ENCODE data around the gene DHCR24. TPM values are rescaled to one million over a fixed set of nuclear protein-coding genes. Genes with fewer than 3 reads are reported as not detected.

Gene DHCR24
- polyA plus RNA-seq, 2 of the 4 experiments (the other 2 are of a cell fraction), result 29.9 to 33.3 TPM

DNA sequence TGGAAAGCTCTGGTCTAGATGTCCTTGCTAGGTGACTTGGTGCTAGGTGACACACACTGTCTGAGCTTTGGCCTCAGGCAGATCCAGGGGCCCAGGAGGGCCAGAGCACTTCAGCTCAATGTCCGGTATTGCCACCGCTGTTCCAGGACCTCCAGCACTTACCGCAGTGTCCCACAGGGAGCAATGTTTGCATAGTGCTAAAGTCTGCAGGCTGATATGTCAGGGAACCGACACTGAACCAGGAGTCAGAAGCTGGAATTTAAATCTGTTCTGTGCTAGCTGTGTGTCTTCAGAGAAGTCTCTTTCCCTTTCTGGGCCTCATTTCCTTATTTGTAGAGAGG, 19.3 kb downstream of the DHCR24 start (continued):
- TF ChIP-seq, protein P1, sequence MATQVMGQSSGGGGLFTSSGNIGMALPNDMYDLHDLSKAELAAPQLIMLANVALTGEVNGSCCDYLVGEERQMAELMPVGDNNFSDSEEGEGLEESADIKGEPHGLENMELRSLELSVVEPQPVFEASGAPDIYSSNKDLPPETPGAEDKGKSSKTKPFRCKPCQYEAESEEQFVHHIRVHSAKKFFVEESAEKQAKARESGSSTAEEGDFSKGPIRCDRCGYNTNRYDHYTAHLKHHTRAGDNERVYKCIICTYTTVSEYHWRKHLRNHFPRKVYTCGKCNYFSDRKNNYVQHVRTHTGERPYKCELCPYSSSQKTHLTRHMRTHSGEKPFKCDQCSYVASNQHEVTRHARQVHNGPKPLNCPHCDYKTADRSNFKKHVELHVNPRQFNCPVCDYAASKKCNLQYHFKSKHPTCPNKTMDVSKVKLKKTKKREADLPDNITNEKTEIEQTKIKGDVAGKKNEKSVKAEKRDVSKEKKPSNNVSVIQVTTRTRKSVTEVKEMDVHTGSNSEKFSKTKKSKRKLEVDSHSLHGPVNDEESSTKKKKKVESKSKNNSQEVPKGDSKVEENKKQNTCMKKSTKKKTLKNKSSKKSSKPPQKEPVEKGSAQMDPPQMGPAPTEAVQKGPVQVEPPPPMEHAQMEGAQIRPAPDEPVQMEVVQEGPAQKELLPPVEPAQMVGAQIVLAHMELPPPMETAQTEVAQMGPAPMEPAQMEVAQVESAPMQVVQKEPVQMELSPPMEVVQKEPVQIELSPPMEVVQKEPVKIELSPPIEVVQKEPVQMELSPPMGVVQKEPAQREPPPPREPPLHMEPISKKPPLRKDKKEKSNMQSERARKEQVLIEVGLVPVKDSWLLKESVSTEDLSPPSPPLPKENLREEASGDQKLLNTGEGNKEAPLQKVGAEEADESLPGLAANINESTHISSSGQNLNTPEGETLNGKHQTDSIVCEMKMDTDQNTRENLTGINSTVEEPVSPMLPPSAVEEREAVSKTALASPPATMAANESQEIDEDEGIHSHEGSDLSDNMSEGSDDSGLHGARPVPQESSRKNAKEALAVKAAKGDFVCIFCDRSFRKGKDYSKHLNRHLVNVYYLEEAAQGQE (IDR thresholded peaks at IDR 0.05), result no peak
- TF ChIP-seq, protein P2, sequence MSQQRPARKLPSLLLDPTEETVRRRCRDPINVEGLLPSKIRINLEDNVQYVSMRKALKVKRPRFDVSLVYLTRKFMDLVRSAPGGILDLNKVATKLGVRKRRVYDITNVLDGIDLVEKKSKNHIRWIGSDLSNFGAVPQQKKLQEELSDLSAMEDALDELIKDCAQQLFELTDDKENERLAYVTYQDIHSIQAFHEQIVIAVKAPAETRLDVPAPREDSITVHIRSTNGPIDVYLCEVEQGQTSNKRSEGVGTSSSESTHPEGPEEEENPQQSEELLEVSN (IDR thresholded peaks at IDR 0.05; ENCODE audit: borderline replicate concordance, low read depth), result no peak

DNA sequence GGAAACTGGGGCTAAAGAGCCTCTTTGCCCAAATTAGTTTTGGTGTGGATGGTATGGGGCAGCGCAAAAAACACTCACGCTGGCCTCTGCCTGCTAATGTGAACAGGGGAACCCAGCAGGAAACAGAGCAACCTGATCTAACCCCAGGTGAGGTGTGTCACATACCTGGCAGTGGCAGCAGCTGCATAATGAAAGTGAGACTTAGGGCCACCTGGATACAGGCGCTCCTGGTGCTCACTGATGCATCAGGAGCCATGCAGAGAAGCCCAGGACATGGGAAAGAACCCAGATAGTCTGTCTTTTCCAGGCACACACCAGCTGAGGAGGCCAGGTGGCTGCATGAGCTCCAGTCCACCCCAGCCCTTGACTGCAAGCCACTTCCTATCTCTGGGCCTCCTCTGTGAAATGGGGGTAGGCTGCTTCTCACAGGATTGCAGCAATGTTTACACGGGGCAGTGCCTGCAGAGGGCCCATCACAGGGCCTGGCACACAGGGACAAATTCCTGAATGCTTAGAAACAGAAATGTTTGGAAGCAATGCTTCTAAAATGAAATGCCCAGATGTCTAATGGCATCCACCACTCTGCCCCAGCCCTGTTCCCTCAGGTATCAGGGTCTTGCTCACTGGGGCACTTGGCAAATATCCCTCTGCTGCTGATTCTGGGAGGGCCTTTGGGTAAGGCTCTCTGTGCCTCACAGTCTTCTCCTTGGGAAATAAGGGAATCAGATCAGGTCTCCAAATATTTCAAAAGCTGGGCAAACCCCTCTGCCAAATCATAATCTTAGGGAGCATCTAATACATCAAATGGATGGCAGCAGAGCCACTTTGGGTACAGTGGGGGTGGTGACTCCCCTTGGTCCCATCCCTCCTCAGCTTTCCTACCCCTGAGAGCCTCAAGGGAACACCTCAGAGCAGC, 19.9 kb downstream of the DHCR24 start:
- CTCF ChIA-PET, result no interaction called here
- Histone ChIP-seq H3K4me2 (peak overlapping the region; percentile 72), H3K4me1 (peaks cover 62% of the 10 kb centered on the region), H3K9me3 (no peaks in the 10 kb centered on the region), H3K27ac (peak overlapping the region; percentile 57 to 75), H3K4me3 (no peak overlapping the region)
- ATAC-seq (peak; percentile 18 to 45; a peak in 3 of 6 replicates), FAIRE-seq (no peak), DNase-seq (ENCODE audit: low read depth in 1 of 2, low spot score in 1 of 2) (no peak)
- TF ChIP-seq FOXS1 (CRISPR knock-in tag; IDR thresholded peaks at IDR 0.05) (no peak), CEBPB (IDR thresholded peaks at IDR 0.05) (peak in 1 of 2 experiments; percentile 42; a peak in 1 of 4 replicates)
- POLR2A ChIA-PET, result no interaction called here
- WGBS (ENCODE audit: missing lambda C conversion rate), result 44% methylated on average over 2 of the region's 4 CpGs

DNA sequence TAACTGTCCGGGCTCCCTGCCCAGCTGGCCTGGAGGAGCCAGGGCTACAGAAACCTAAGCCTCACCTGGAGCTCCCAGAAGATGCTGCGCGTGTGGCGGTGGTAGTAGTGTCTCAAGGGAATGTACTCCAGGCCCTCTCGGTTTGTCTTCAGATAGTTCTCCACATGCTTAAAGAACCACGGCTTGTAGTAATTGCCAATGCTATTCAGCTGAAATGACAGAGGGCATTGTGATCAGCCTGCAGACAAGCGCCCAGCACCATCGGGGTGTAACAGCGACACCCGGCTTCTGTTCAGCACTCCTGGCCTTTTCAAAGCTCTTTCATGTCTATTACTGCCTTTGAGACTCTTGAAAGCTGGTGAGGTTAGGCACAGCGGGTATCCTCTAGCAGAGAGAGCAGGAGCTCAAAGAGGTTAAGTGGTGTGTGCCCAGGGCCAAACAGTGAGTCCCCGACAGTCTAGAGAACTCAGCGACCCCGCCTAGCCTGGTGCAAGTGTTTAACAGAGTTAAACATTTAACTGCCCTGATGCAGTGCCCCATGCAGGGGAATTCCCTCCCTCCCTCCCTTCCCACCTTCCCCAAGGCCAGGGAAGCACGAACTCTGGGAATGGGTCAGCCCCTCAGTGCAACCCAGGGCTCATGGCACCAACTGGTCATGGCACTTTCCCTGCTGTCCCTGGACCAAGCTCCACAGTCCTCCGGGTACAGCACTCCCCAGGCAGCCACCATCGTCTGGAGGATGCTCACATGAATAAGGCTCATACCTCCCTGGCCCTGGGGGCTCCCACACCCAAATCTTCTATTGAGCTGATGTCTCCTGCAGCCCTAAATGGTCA, 21.5 kb downstream of the DHCR24 start:
- peak; percentile 22 to 52; a peak in 3 of 6 replicates for ATAC-seq
- peak overlapping the region; percentile 72 for H3K4me2 ChIP-seq
- no peaks in the 10 kb centered on the region for H3K9me3 ChIP-seq
- no peak for DNase-seq (ENCODE audit: low read depth in 1 of 2, low spot score in 1 of 2)
- TF ChIP-seq KDM5A (IDR thresholded peaks at IDR 0.05) (no peak), SMC3 (IDR thresholded peaks at IDR 0.05) (no peak), ZC3H11A (IDR thresholded peaks at IDR 0.05) (no peak), CHD2 (IDR thresholded peaks at IDR 0.05; ENCODE audit: low read length, partially characterized antibody) (no peak), GATA3 (IDR thresholded peaks at IDR 0.05; ENCODE audit: borderline replicate concordance) (no peak)
- TF ChIP-seq, protein P3, sequence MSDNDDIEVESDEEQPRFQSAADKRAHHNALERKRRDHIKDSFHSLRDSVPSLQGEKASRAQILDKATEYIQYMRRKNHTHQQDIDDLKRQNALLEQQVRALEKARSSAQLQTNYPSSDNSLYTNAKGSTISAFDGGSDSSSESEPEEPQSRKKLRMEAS (IDR thresholded peaks at IDR 0.05), result no peak
- TF ChIP-seq, protein P4, sequence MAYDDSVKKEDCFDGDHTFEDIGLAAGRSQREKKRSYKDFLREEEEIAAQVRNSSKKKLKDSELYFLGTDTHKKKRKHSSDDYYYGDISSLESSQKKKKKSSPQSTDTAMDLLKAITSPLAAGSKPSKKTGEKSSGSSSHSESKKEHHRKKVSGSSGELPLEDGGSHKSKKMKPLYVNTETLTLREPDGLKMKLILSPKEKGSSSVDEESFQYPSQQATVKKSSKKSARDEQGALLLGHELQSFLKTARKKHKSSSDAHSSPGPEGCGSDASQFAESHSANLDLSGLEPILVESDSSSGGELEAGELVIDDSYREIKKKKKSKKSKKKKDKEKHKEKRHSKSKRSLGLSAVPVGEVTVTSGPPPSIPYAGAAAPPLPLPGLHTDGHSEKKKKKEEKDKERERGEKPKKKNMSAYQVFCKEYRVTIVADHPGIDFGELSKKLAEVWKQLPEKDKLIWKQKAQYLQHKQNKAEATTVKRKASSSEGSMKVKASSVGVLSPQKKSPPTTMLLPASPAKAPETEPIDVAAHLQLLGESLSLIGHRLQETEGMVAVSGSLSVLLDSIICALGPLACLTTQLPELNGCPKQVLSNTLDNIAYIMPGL (CRISPR knock-in tag; IDR thresholded peaks at IDR 0.05; ENCODE audit: borderline replicate concordance), result no peak
- no peak overlapping the region for H3K4me3 ChIP-seq
- no peak for FAIRE-seq
- ChIA-PET POLR2A (no interaction called here), CTCF (no interaction called here)
- 51% methylated on average over 14 of the region's 17 CpGs for WGBS (ENCODE audit: missing lambda C conversion rate)
- H3K4me1 ChIP-seq, result peaks cover 67% of the 10 kb centered on the region
- peak overlapping the region; percentile 57 to 75 for H3K27ac ChIP-seq

All from A549 (cell line).